Activated naive CD4-positive, alpha-beta T cell treated with anti-CD3 and anti-CD28 coated beads, Interleukin-2, amount 10 ng/mL, durations not matched to agents 7 days and 5 days (primary cell): ENCODE data around the gene PTK6.

Experiments
- CTCF ChIA-PET: fragments of 350-600 bp; sonication (Branson Sonifier 250); formaldehyde crosslinking; loops from one replicate; lab custom pipeline; 2021; ENCODE audit warnings: antibody characterized with exemption; lab: Charles Lee
- DNase-seq: peaks from one replicate; pipeline ENCODE4 v3.0.0-alpha.2; 2020
- H3K27ac Mint-ChIP-seq: one replicate; pipeline ENCODE4 v1.8.0; 2021; ENCODE audit warnings: mild to moderate bottlenecking, moderate library complexity, mixed read lengths
- H3K27me3 Mint-ChIP-seq: one replicate; pipeline ENCODE4 v1.8.0; 2021; ENCODE audit warnings: mild to moderate bottlenecking, mixed read lengths
- H3K36me3 Mint-ChIP-seq: one replicate; pipeline ENCODE4 v1.8.0; 2021; ENCODE audit warnings: mixed read lengths
- H3K4me1 Mint-ChIP-seq: one replicate; pipeline ENCODE4 v1.8.0; 2021; ENCODE audit warnings: mixed read lengths
- H3K4me3 Mint-ChIP-seq: one replicate; pipeline ENCODE4 v1.8.0; 2021; ENCODE audit warnings: mild to moderate bottlenecking, moderate library complexity, mixed read lengths
- H3K9me3 Mint-ChIP-seq: one replicate; pipeline ENCODE4 v1.8.0; 2021; ENCODE audit warnings: mixed read lengths

PTK6 gene

DNA sequence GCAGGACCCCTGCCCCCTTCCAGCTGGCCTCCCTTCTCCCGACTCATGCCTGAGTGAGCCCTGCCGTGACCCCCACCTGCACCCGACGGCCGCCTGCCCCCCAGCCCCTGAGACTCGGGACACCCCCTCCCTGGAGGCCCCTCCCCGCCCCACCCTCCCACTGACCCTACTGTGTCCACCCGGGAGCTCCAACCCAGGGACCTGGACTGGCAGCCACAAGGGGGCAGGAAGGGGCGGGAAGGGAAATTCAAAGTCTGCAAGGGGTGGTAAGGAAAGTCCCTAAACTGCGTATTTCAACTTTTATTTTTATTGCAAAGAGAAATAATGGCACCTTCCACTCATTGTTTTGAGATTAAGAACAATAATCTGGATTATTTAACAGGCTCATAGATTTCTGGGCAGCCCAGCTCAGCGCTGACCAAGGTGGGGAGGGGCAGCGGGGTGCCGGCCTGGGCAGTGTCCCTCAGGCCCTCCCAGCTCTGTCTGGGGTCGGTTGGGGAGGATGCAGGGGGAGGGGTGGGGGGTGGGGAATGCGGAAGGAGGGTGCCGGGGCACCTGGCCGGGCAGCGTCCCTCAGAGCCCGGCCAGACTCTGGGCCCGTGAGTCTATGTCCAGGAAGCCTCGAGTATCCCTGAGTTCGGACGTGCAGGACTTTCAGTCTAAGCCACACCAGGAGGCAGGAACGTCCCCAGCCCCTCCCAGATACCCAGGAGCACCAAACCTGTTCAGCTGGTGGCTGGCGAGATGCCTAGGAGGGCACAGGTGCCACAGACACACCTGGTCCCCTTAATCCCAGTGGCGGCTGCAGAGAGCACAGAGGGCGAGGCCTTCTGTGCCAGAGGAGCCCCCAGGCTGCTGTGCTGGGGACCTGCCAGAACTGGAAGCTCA is 1.3 kb upstream of the PTK6 start:
- H3K36me3 Mint-ChIP-seq: no peaks in the 10 kb centered on the region
- H3K27ac Mint-ChIP-seq: peak overlapping the region; percentile 89
- H3K9me3 Mint-ChIP-seq: no peaks in the 10 kb centered on the region
- peak overlapping the region; percentile 70 for H3K4me3 Mint-ChIP-seq
- no peak for DNase-seq
- H3K4me1 Mint-ChIP-seq: peaks cover 24% of the 10 kb centered on the region
- peaks cover 47% of the 10 kb centered on the region for H3K27me3 Mint-ChIP-seq
- CTCF ChIA-PET: interaction anchor here (0.5 to 2.8 kb wide), 25 partner anchors 8 to 500 kb away, joined by 3 to 15 read pairs (median 4); partner anchors contain the start of genes ARFRP1, GMEB2, LIME1 and PPDPF

DNA sequence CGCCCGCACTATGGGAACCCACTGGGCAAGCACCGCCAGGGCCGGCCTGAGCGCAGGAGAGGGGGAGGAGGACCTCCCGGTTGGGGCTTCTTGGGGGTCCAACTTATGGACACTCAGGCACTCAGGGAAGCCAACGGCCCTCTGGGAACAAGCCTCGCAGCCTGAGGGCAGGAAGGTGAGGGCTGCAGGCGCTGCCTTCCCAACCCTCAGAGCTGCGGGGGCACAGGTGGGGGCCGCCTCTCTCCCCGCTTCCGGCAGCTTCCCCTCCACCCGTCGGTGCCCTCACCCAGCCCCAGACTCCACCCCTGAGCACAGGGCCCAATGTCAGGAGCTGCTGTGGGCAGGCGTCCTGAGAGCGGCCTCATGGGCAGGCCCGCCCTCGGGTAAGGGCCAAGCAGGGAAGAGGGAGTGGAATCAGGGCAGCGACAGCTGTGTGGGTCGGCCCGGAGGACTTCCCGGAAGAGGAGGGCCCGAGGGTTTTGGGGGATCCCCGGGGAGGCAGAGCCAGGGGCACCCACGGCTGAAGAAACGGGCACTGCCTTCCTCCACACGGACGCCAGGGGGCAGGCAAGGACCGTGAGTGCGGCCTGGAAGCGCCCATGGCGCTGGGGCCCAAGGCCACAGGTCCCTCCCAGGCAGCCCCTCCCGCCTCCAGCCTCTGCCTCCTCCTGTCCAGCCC is 488 bp upstream of the PTK6 start:
- DNase-seq: peak; percentile 96
- peak overlapping the region; percentile 70 for H3K4me3 Mint-ChIP-seq

DNA sequence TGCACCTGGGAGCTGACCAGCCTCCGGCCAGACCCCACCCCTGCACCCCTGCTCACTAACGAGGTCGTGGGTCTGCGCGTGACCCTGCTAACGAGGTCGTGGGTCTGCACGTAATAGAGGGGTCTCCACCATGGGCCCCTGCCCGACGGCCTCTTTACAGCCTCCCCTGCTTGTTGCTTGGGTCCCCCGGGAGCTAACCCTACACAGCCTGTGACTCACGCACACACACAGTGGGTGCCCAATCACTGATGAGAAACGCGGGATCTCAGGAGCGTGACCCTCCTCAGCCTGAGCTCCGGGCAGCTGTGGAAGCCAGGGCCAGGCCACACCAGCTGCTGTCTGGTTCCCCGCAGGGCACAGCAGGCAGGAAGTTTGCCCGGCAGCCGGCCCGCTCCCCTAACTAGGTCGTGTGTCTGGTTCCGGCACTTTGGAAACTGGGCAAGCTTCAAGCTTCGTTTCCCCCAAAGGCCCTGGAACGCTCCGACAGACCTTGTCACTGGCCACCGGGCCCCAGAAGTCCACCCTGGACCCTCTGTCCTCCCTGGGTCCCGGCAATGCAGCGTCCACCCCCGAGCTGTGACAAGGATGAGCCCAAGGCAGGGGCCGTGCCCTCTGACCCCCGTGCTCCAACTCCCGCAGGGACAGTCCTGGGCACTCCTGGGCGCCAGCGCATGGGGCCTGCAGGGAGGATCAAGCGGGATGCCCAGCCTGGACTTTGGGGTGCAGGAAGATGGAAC is 767 bp downstream of the PTK6 start:
- Mint-ChIP-seq H3K4me1 (peaks cover 24% of the 10 kb centered on the region), H3K9me3 (no peaks in the 10 kb centered on the region), H3K36me3 (no peaks in the 10 kb centered on the region), H3K27me3 (peaks cover 49% of the 10 kb centered on the region), H3K27ac (peak overlapping the region; percentile 89), H3K4me3 (no peak overlapping the region)
- DNase-seq: no peak
- CTCF ChIA-PET: interaction anchor here (1.2 to 2.8 kb wide), 4 partner anchors 39 to 502 kb away, joined by 4 to 15 read pairs (median 7); partner anchors contain the start of genes ARFRP1 and ZGPAT

More for the DNA sequence above, 488 bp upstream of the PTK6 start:
- Mint-ChIP-seq H3K36me3 (no peaks in the 10 kb centered on the region), H3K27me3 (peaks cover 45% of the 10 kb centered on the region), H3K9me3 (no peaks in the 10 kb centered on the region), H3K4me1 (peaks cover 24% of the 10 kb centered on the region), H3K27ac (peak overlapping the region; percentile 89)
- CTCF ChIA-PET: interaction anchor here (0.6 to 2.8 kb wide), 26 partner anchors 8 to 501 kb away, joined by 3 to 15 read pairs (median 4); partner anchors contain the start of genes ARFRP1, GMEB2, LIME1 and PPDPF

DNA sequence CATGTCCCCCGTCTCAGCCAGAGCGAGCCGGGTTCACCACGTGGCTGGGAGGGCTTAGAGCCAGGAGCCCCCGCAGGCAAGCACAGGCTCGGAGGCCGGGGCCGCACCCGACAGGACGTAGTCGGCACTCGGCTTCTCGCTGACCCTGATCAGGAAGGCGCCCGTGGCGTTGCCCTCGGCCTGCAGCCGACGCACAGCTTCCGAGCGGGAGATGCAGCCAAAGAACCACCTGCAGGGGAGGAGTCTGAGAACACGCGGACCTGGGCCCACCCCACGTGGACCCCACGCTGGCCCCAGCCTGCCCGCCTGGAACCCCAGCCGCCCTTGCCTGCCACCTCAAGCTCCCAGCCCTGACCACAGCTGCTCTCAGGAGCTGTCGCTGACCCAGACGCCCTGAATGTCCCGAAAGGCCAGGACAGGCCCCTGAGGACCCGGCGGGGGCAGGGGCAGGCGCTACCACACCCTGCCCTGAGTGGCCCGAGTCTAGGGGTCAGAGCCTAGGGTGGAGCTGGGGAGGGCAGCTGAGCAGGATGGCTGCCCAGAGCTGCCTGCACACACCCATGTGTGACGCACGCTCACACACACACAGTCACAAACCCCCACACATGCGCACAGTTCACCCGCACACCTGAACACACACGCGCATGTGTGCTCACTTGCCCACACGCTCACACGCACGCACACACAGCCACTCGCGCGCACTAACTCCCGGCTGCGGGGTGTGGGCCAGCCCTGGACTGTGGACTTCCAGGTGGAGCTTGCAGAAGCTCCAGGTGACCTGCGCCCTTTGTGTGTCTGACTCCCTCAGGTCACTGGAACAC is 2.1 kb downstream of the PTK6 start:
- Mint-ChIP-seq H3K27me3 (peaks cover 37% of the 10 kb centered on the region), H3K27ac (no peak overlapping the region), H3K4me1 (peaks cover 24% of the 10 kb centered on the region), H3K9me3 (no peaks in the 10 kb centered on the region), H3K36me3 (no peaks in the 10 kb centered on the region), H3K4me3 (no peak overlapping the region)
- CTCF ChIA-PET: no interaction called here
- DNase-seq: no peak

DNA sequence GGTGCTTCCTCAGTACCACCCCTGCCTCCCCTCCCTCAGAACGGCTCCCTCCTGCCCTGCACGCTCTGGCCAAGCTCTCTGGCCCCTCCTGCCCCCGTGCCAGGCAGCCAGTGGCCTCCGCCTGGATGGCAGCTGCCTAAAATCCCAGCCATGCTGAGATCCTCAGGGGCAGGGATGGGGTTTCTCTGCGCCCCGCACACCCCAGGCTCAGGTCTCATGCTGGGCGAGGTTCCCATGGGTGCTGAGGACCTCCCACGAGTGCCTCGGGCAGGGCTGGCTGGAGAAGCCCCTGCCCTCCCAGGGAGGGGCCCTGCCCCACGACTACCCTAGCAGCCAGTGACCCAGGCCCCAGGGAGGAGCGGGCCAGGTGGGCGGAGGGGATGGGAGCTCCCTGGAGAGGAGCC is 2.7 kb downstream of the PTK6 start:
- Mint-ChIP-seq H3K27ac (no peak overlapping the region), H3K9me3 (no peaks in the 10 kb centered on the region), H3K4me1 (peaks cover 24% of the 10 kb centered on the region), H3K4me3 (no peak overlapping the region), H3K27me3 (peaks cover 37% of the 10 kb centered on the region), H3K36me3 (no peaks in the 10 kb centered on the region)
- CTCF ChIA-PET: no interaction called here
- DNase-seq: peak; percentile 20

DNA sequence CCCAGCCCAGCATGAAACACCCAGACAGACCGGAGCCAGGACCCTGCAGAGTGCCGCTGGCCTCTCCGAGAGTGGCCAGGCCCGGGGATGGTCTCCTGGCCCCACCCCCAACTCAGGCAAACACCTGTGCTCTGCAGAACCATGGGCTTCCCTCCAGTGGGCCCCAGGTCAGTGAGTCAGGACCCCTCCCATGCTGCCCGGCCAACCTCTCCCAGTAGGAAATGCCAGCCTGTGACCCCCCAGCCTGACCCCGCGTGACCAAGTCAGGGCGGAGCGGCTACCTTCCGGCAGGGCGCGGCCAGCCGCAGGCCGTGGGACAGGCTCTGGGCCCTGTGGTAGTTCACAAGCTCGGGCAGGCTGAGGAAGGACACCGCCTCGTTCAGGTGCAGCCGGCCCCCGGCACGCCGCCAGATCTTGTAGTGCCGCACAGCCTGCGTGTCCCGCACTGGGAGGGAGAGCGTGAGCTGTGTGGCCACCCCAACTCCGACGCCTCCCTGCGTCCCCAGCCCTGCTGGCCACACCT is 3.2 kb downstream of the PTK6 start:
- peak; percentile 22 for DNase-seq
- no peak overlapping the region for H3K27ac Mint-ChIP-seq
- no peak overlapping the region for H3K4me3 Mint-ChIP-seq
- H3K27me3 Mint-ChIP-seq: peaks cover 37% of the 10 kb centered on the region
- no peaks in the 10 kb centered on the region for H3K36me3 Mint-ChIP-seq
- peaks cover 24% of the 10 kb centered on the region for H3K4me1 Mint-ChIP-seq
- H3K9me3 Mint-ChIP-seq: no peaks in the 10 kb centered on the region
- CTCF ChIA-PET: no interaction called here

DNA sequence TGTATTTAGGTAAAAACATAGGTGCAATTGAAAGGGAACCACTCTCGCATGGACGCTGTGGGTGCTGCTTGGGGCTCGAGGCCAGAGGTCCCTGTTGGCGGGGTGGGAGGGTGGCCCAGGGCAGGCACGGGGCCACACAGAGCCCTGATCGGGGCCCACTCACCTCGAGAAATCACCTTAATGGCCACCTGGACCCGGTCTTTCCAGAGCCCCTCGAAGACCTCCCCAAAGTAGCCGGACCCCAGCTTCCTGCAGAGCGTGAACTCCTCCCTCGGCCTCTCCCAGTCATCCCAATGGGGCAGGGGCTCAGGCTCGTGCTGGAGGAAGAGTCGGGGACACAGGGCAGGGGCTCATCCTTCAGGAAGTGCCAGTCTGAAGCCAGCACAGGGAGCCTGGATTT is 3.8 kb downstream of the PTK6 start:
- H3K9me3 Mint-ChIP-seq: no peaks in the 10 kb centered on the region
- H3K27ac Mint-ChIP-seq: no peak overlapping the region
- peak; percentile 20 for DNase-seq
- H3K27me3 Mint-ChIP-seq: peaks cover 41% of the 10 kb centered on the region
- H3K4me1 Mint-ChIP-seq: peaks cover 22% of the 10 kb centered on the region
- H3K36me3 Mint-ChIP-seq: no peaks in the 10 kb centered on the region
- CTCF ChIA-PET: no interaction called here
- no peak overlapping the region for H3K4me3 Mint-ChIP-seq

DNA sequence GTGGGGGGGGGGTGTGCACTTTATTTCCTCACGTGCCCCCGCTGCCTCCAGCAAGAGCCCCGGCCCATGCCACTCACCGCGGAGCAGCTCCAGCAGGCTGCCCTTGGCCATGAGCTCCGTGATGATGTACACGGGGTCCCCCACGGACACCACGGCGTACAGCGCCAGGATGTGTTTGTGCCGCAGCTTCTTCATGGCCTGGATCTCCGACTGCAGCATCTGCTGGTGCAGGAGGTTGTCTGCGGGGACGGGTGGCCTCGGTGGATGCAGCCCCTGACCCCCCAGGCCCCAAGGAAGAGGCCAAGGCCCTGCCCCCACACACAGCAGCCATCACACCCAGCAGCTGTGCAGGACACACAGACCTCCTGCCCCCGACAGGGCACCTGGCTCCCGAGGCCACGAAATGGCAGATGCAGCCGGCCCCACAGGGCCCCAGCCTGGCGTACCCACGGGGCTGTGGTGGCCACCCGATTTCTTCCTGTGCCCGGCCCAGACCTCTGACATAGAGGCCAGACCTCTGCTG is 4.7 kb downstream of the PTK6 start:
- no peak overlapping the region for H3K4me3 Mint-ChIP-seq
- DNase-seq: peak; percentile 16
- no peak overlapping the region for H3K27ac Mint-ChIP-seq
- H3K27me3 Mint-ChIP-seq: peaks cover 41% of the 10 kb centered on the region
- CTCF ChIA-PET: no interaction called here
- H3K4me1 Mint-ChIP-seq: peaks cover 17% of the 10 kb centered on the region
- no peaks in the 10 kb centered on the region for H3K36me3 Mint-ChIP-seq
- no peaks in the 10 kb centered on the region for H3K9me3 Mint-ChIP-seq

DNA sequence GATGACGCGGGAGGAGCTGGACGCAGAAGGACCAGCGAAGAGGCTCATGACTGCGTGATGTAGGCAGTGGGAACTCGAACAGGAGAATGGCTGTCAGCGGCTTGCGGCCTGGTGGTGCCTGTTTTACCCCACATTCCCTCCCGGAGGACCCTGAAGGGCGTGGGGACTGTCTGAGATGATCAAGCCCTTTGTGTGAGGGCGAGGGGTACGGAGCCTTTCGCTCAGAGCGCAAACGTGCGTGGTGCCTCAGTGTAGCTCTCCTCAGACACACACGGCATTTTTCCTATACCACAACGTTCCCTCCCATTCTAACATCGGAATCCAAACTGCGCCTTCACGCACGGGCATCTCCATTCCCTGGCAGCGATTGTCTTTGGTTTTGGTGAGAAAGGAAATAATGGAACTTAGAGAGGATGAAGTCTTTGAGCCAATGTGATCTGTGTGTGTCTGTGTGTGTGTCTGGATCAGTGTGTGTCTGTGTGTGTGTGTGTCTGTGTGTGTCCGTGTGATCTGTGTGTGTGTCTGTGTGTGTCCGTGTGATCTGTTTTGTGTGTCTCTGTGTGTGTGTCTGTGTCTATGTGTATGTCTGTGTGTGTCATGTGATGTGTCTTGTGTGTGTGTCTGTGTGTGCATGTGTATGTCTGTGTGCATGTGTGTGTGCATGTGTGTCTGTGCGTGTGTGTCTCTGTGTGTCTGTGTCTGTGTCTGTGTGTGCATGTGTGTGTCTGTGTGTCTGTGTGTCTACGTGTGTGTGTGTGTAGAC is 5.3 kb downstream of the PTK6 start:
- no peak overlapping the region for H3K27ac Mint-ChIP-seq
- H3K4me3 Mint-ChIP-seq: no peak overlapping the region
- H3K4me1 Mint-ChIP-seq: peaks cover 11% of the 10 kb centered on the region
- peak; percentile 19 for DNase-seq
- H3K36me3 Mint-ChIP-seq: no peaks in the 10 kb centered on the region
- peaks cover 45% of the 10 kb centered on the region for H3K27me3 Mint-ChIP-seq
- CTCF ChIA-PET: no interaction called here
- H3K9me3 Mint-ChIP-seq: no peaks in the 10 kb centered on the region

DNA sequence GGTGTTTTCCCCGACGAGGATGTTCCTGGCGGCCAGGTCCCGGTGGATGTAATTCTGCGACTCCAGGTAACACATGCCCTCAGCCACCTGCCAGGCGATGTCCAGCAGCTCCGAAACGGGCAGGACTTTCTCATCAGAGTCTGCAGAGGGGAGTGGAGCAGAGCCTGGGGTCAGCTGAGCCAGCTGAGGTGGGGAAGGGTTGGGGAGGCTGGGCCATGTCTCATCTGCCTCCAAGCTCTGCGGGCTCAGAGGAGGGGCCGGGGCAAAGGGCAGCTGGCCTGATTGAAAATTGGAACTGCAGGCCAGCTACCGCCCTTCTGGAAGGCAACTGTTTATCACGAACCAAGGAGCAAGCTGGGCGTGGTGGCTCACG is 6.4 kb downstream of the PTK6 start:
- H3K36me3 Mint-ChIP-seq: no peaks in the 10 kb centered on the region
- H3K27ac Mint-ChIP-seq: no peak overlapping the region
- H3K27me3 Mint-ChIP-seq: peaks cover 37% of the 10 kb centered on the region
- H3K4me3 Mint-ChIP-seq: no peak overlapping the region
- H3K4me1 Mint-ChIP-seq: peaks cover 4% of the 10 kb centered on the region
- DNase-seq: peak; percentile 20
- H3K9me3 Mint-ChIP-seq: no peaks in the 10 kb centered on the region
- CTCF ChIA-PET: no interaction called here

DNA sequence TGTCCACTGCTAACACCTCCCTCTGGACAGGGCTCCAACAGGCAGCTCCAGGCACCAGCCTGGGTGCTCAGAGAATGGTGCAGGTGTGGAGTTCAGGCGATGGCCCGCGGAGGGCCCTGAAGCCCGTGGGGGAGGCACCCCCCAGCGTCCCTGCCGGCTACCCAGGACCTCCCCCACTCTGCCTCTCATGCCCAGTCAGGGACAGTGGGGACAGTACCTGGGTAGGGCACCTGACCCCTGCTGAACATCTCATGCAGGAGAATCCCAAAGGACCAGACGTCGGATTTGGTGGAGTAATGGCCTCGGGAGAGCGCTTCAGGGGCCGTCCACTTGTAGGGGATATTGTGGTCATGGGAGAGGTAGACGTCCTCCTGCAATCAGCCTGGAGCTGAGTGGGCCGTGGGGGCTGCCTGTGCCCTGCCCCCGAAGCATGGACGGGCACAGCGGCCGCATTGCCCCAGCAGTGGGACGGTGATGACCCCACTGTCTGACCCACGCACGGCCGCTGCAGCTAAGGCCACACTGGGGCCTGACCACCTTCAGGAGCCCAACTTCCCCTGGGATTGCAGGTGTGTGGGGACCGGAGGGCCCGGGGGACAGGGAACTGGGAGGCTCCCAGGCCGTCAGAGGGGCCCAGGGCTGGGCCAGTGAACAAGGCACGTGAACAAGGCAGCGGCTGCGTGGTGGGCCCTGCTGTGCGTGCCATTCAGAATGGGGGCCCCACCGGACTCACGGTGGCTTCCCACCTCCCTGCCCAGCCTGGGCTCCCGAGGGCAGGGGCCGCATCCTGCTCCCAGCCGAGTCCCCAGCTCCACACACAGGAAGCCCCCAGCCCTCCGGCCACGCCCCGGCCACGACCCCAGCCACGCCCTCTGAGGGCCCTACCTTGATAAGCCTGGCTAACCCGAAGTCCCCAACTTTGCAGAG is 7.1 kb downstream of the PTK6 start:
- Mint-ChIP-seq H3K27me3 (peaks cover 33% of the 10 kb centered on the region), H3K4me3 (no peak overlapping the region), H3K4me1 (peaks cover 4% of the 10 kb centered on the region), H3K36me3 (no peaks in the 10 kb centered on the region), H3K9me3 (no peaks in the 10 kb centered on the region), H3K27ac (no peak overlapping the region)
- peak; percentile 18 for DNase-seq
- CTCF ChIA-PET: interaction anchor here (1.6 kb wide), 1 partner anchor 8 kb away, joined by 6 read pairs; no protein-coding TSS in a partner anchor
